WTC11 (cell line): ENCODE measurements around the gene ADARB2.

ENCODE experiments used
- GRHL2 ChIP-seq: fragments of 250-450 bp; sonication (Bioruptor Pico); IDR thresholded peaks from 2 replicates; pipeline ENCODE4 v1.8.0; 2022; ENCODE audit warnings: mild to moderate bottlenecking, moderate library complexity; ENCODE audit not compliant: insufficient replicate concordance, severe bottlenecking
- GTF2I ChIP-seq: fragments of 250-450 bp; sonication (Bioruptor Pico); conservative IDR thresholded peaks from 2 replicates; pipeline ENCODE4 v1.4.0; 2021; ENCODE audit warnings: mild to moderate bottlenecking
- JUN ChIP-seq: sonication (generic); formaldehyde crosslinking; IDR thresholded peaks from 2 replicates; pipeline ENCODE4 v1.8.0; 2023; ENCODE audit warnings: mild to moderate bottlenecking, missing genetic modification reagents
- ZNF138 ChIP-seq: sonication (generic); formaldehyde crosslinking; conservative IDR thresholded peaks from 2 replicates; pipeline ENCODE4 v1.8.1; 2022; ENCODE audit warnings: mild to moderate bottlenecking, moderate library complexity, missing genetic modification reagents
- TF ChIP-seq, protein P1 (sequence below): fragments of 200-600 bp; IDR thresholded peaks from 2 replicates; pipeline ENCODE4 v1.8.0; 2022; ENCODE audit warnings: antibody characterized with exemption
- TF ChIP-seq, protein P2 (sequence below): sonication (generic); formaldehyde crosslinking; IDR thresholded peaks from 2 replicates; pipeline ENCODE4 v1.8.0; 2022; ENCODE audit warnings: mild to moderate bottlenecking, missing genetic modification reagents
- TF ChIP-seq, protein P3 (sequence below): sonication (generic); formaldehyde crosslinking; IDR thresholded peaks from 2 replicates; pipeline ENCODE4 v1.8.1; 2023; ENCODE audit warnings: mild to moderate bottlenecking, moderate library complexity, missing genetic modification reagents
- TF ChIP-seq, protein P4 (sequence below): sonication (generic); formaldehyde crosslinking; IDR thresholded peaks from 2 replicates; pipeline ENCODE4 v1.8.0; 2022; ENCODE audit warnings: mild to moderate bottlenecking, missing genetic modification reagents
- TF ChIP-seq, protein P5 (sequence below): sonication (generic); formaldehyde crosslinking; conservative IDR thresholded peaks from 2 replicates; pipeline ENCODE4 v1.8.1; 2023; ENCODE audit warnings: mild to moderate bottlenecking, low read depth, missing genetic modification reagents, moderate library complexity

DNA sequence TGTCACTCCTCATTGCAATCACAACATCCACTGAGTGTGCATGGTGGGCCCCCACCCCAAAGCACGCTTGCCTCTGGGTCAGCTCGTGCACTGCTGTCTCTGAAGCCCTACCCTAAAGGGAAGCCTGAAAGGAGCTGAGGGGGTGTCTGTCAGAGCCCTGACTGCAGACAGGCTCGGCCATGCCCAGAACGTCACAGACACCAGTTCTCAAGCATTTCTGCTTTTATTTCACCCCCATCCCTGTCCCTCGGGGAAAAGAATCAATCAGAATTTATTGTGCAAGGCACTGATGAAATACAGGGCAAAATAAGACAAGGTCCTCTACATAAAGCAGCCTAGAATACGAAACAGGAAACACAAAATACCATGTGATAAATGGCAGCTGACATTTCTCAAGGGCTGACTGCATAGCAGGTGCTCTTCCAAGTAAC lies 449.3 kb downstream of the ADARB2 start:
- TF ChIP-seq, protein P1, sequence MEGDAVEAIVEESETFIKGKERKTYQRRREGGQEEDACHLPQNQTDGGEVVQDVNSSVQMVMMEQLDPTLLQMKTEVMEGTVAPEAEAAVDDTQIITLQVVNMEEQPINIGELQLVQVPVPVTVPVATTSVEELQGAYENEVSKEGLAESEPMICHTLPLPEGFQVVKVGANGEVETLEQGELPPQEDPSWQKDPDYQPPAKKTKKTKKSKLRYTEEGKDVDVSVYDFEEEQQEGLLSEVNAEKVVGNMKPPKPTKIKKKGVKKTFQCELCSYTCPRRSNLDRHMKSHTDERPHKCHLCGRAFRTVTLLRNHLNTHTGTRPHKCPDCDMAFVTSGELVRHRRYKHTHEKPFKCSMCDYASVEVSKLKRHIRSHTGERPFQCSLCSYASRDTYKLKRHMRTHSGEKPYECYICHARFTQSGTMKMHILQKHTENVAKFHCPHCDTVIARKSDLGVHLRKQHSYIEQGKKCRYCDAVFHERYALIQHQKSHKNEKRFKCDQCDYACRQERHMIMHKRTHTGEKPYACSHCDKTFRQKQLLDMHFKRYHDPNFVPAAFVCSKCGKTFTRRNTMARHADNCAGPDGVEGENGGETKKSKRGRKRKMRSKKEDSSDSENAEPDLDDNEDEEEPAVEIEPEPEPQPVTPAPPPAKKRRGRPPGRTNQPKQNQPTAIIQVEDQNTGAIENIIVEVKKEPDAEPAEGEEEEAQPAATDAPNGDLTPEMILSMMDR, result no peak
- TF ChIP-seq, protein P2, sequence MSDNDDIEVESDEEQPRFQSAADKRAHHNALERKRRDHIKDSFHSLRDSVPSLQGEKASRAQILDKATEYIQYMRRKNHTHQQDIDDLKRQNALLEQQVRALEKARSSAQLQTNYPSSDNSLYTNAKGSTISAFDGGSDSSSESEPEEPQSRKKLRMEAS (CRISPR knock-in tag), result no peak
- TF ChIP-seq GRHL2 (CRISPR knock-in tag), result no peak
- TF ChIP-seq, protein P3, sequence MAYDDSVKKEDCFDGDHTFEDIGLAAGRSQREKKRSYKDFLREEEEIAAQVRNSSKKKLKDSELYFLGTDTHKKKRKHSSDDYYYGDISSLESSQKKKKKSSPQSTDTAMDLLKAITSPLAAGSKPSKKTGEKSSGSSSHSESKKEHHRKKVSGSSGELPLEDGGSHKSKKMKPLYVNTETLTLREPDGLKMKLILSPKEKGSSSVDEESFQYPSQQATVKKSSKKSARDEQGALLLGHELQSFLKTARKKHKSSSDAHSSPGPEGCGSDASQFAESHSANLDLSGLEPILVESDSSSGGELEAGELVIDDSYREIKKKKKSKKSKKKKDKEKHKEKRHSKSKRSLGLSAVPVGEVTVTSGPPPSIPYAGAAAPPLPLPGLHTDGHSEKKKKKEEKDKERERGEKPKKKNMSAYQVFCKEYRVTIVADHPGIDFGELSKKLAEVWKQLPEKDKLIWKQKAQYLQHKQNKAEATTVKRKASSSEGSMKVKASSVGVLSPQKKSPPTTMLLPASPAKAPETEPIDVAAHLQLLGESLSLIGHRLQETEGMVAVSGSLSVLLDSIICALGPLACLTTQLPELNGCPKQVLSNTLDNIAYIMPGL (CRISPR knock-in tag), result no peak
- no peak for TF ChIP-seq JUN
- TF ChIP-seq GTF2I, result no peak
- TF ChIP-seq, protein P4, sequence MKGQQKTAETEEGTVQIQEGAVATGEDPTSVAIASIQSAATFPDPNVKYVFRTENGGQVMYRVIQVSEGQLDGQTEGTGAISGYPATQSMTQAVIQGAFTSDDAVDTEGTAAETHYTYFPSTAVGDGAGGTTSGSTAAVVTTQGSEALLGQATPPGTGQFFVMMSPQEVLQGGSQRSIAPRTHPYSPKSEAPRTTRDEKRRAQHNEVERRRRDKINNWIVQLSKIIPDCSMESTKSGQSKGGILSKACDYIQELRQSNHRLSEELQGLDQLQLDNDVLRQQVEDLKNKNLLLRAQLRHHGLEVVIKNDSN (CRISPR knock-in tag), result no peak
- TF ChIP-seq ZNF138 (CRISPR knock-in tag), result no peak
- TF ChIP-seq, protein P5, sequence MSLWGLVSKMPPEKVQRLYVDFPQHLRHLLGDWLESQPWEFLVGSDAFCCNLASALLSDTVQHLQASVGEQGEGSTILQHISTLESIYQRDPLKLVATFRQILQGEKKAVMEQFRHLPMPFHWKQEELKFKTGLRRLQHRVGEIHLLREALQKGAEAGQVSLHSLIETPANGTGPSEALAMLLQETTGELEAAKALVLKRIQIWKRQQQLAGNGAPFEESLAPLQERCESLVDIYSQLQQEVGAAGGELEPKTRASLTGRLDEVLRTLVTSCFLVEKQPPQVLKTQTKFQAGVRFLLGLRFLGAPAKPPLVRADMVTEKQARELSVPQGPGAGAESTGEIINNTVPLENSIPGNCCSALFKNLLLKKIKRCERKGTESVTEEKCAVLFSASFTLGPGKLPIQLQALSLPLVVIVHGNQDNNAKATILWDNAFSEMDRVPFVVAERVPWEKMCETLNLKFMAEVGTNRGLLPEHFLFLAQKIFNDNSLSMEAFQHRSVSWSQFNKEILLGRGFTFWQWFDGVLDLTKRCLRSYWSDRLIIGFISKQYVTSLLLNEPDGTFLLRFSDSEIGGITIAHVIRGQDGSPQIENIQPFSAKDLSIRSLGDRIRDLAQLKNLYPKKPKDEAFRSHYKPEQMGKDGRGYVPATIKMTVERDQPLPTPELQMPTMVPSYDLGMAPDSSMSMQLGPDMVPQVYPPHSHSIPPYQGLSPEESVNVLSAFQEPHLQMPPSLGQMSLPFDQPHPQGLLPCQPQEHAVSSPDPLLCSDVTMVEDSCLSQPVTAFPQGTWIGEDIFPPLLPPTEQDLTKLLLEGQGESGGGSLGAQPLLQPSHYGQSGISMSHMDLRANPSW, result no peak
